ENCODE measurements around the gene FAM3C.

DNA sequence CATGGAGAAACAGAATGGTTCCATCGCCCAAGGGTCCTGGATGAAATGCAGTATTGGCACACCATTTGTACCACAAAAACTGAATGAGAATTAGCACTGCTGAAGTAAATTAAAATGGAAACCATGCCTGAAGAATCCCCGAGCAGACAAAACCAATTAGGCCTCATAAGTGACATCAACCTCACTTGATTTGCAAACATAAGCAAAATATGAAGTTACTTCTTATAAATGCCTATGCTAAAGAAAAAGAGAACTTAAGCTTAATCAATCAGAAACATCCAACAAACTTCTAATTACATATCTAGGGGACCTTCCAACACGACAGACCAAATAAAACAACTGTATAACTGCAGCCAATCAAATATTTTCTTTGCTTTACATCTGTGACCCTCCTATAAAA, 4.4 kb downstream of the FAM3C start:
- TF ChIP-seq CTCF (IDR thresholded peaks at IDR 0.05; ENCODE audit: low read depth, low read length, poor library complexity, severe bottlenecking) (no peak), EZH2phosphoT487 (IDR thresholded peaks at IDR 0.05; ENCODE audit: borderline replicate concordance, low read length) (no peak)

Data from DOHH2 (cell line).